Measurements from ENCODE around the gene SMARCD3. TPM values are rescaled to one million over a fixed set of nuclear protein-coding genes. Genes with fewer than 3 reads are reported as not detected.
A peak's percentile ranks its signal among the peaks of the same experiment; 100 is the strongest.

SMARCD3 gene
- total and polyA plus RNA-seq, 9 of the 15 experiments (the other 6 are each of a cell fraction or from before 2014, with no cell fraction given), result 0.43 to 3.6 (median 2.6) TPM

- TF ChIP-seq MLLT1 (IDR thresholded peaks at IDR 0.05) (peak; percentile 59 to 77), SIN3A (IDR thresholded peaks at IDR 0.05; ENCODE audit: borderline replicate concordance in 2 of 2, control insufficient read depth in 1 of 2, low read depth in 2 of 2, low read length in 2 of 2) (peak; percentile 26 to 87; a peak in 3 of 4 replicates), CHD1 (IDR thresholded peaks at IDR 0.05; ENCODE audit: low read length) (no peak), FOS (IDR thresholded peaks at IDR 0.05; ENCODE audit: extremely low read depth, insufficient read length) (peak; percentile 71), FOXA1 (IDR thresholded peaks at IDR 0.05; ENCODE audit: borderline replicate concordance) (no peak), PTTG1 (tag; IDR thresholded peaks at IDR 0.05; ENCODE audit: low read depth) (no peak), TSHZ1 (CRISPR knock-in tag; IDR thresholded peaks at IDR 0.05) (no peak), ZBTB9 (CRISPR knock-in tag; IDR thresholded peaks at IDR 0.05) (peak; percentile 81; the same call in 1 of the 2 replicates), CSDE1 (IDR thresholded peaks at IDR 0.05) (peak in 1 of 2 experiments; percentile 89; a peak in 2 of 4 replicates), ILK (tag; IDR thresholded peaks at IDR 0.05; ENCODE audit: borderline replicate concordance, low read depth) (no peak), TAL1 (IDR thresholded peaks at IDR 0.05) (no peak; the same call in 1 of the 2 replicates), NUFIP1 (IDR thresholded peaks at IDR 0.05; ENCODE audit: partially characterized antibody) (no peak), ZBTB17 (CRISPR knock-in tag; IDR thresholded peaks at IDR 0.05) (peak; percentile 83), GABPB2 (CRISPR knock-in tag; conservative IDR thresholded peaks at IDR 0.05) (peak; percentile 78; the same call in 1 of the 2 replicates), NFXL1 (CRISPR knock-in tag; IDR thresholded peaks at IDR 0.05) (no peak), FIP1L1 (IDR thresholded peaks at IDR 0.05; ENCODE audit: low read depth, low read length, poor library complexity, severe bottlenecking) (peak; percentile 27), MAFG (tag; conservative IDR thresholded peaks at IDR 0.05) (no peak)
Measured at GRCh38 chr7:151226875-151227782, 21.4 kb downstream of the SMARCD3 start, which contains the start of gene ABCF2 (continued).

Measured in K562 (cell line).